GM23338 (cell line): Measurements from ENCODE around the gene PHACTR1.

Source experiments
- CREB1 ChIP-seq: fragments of 250-450 bp; sonication (Bioruptor Pico); IDR thresholded peaks from 2 replicates; pipeline ENCODE4 v1.5.0; 2020; ENCODE audit warnings: low read depth, mild to moderate bottlenecking, moderate library complexity
- CTCF ChIP-seq, 2 experiments: fragments of 200-600 bp in 1 of 2; sonication (generic) in 1 of 2; conservative IDR thresholded peaks; 2 replicates each; pipeline versions ENCODE4 v1.5.1 to v1.6.1; 2016 to 2017; ENCODE audit warnings: antibody characterized with exemption in 2 of 2, low read depth in 2 of 2, mild to moderate bottlenecking in 2 of 2, moderate library complexity in 1 of 2
- ETS1 ChIP-seq: IDR thresholded peaks from 2 replicates; pipeline ENCODE4 v1.6.1; 2016; ENCODE audit warnings: antibody characterized with exemption
- EZH2 ChIP-seq: fragments of 200-600 bp; sonication (generic); IDR thresholded peaks from one replicate; pipeline ENCODE4 v1.8.0; 2017; ENCODE audit warnings: antibody characterized with exemption, mild to moderate bottlenecking, low read depth; ENCODE audit not compliant: unreplicated experiment
- EZH2phosphoT487 ChIP-seq: fragments of 200-600 bp; sonication (generic); IDR thresholded peaks from one replicate; pipeline ENCODE4 v1.8.1; 2018; ENCODE audit warnings: antibody characterized with exemption; ENCODE audit not compliant: unreplicated experiment
- JUNB ChIP-seq: IDR thresholded peaks from one replicate; pipeline ENCODE4 v1.6.1; 2016; ENCODE audit warnings: antibody characterized with exemption; ENCODE audit not compliant: unreplicated experiment
- POLR2AphosphoS5 ChIP-seq: IDR thresholded peaks from 2 replicates; pipeline ENCODE4 v1.6.1; 2016; ENCODE audit warnings: antibody characterized with exemption, low read depth
- REST ChIP-seq: IDR thresholded peaks from one replicate; pipeline ENCODE4 v1.6.1; 2018; ENCODE audit warnings: antibody characterized with exemption; ENCODE audit not compliant: unreplicated experiment
- ZNF331 ChIP-seq: fragments of 250-450 bp; sonication (Bioruptor Pico); IDR thresholded peaks from 2 replicates; pipeline ENCODE4 v1.5.0; 2020; ENCODE audit warnings: low read depth, mild to moderate bottlenecking, moderate library complexity
- ZNF462 ChIP-seq: fragments of 250-450 bp; sonication (Bioruptor Pico); IDR thresholded peaks from 2 replicates; pipeline ENCODE4 v1.5.0; 2020; ENCODE audit warnings: mild to moderate bottlenecking, moderate library complexity

- TF ChIP-seq REST: no peak
- no peak for TF ChIP-seq ETS1
- TF ChIP-seq EZH2: no peak
- TF ChIP-seq CTCF (conservative IDR thresholded peaks at IDR 0.05; ENCODE audit: low read depth in 2 of 2): no peak
- no peak for TF ChIP-seq POLR2AphosphoS5
- TF ChIP-seq CREB1 (CRISPR knock-in tag): no peak
- no peak for TF ChIP-seq EZH2phosphoT487
- TF ChIP-seq ZNF331 (CRISPR knock-in tag): no peak
- no peak for TF ChIP-seq JUNB
- TF ChIP-seq ZNF462 (CRISPR knock-in tag): no peak
Measured at GRCh38 chr6:13215390-13215789, 498.8 kb downstream of the PHACTR1 start.
